Neural cell (in vitro differentiated cells): ENCODE measurements around the gene SLC15A2. TPM values are rescaled to one million over a fixed set of nuclear protein-coding genes. Genes with fewer than 3 reads are reported as not detected.

Experiments used
- H2AFZ ChIP-seq: fragments of 200-600, 300-800 bp; sonication (generic), shearing (Covaris generic); 2 replicates; pipeline ENCODE4 v1.6.0; 2014; ENCODE audit warnings: low read depth, mild to moderate bottlenecking, antibody characterized with exemption, low read length, moderate library complexity
- H3F3A ChIP-seq: fragments of 200-600 bp; shearing (Covaris generic); 2 replicates; pipeline ENCODE4 v1.6.1; 2016; ENCODE audit warnings: mild to moderate bottlenecking, moderate library complexity, mixed read lengths, antibody characterized with exemption, low read length; ENCODE audit not compliant: insufficient read depth, poor library complexity, severe bottlenecking
- H3K27ac ChIP-seq: fragments of 200-600, 300-800 bp; sonication (generic), shearing (Covaris generic); 2 replicates; pipeline ENCODE4 v1.5.1; 2014; ENCODE audit warnings: mild to moderate bottlenecking, low read length, moderate library complexity
- H3K27me3 ChIP-seq: fragments of 300-800, 200-600 bp; sonication (generic), shearing (Covaris generic); 2 replicates; pipeline ENCODE4 v1.6.0; 2014; ENCODE audit warnings: mild to moderate bottlenecking, low read depth, low read length, moderate library complexity; ENCODE audit not compliant: insufficient read depth
- H3K36me3 ChIP-seq: fragments of 300-800, 200-600 bp; sonication (generic), shearing (Covaris generic); 2 replicates; pipeline ENCODE4 v1.5.1; 2014; ENCODE audit warnings: mild to moderate bottlenecking, antibody characterized with exemption, low read length, moderate library complexity; ENCODE audit not compliant: insufficient read depth
- H3K4me2 ChIP-seq: fragments of 300-800, 200-600 bp; sonication (generic), shearing (Covaris generic); 2 replicates; pipeline ENCODE4 v1.6.0; 2014; ENCODE audit warnings: mild to moderate bottlenecking, low read length
- H3K4me3 ChIP-seq: fragments of 300-800, 200-600 bp; sonication (generic), shearing (Covaris generic); 2 replicates; pipeline ENCODE4 v1.5.1; 2014; ENCODE audit warnings: mild to moderate bottlenecking, low read length, moderate library complexity
- H3K79me2 ChIP-seq: fragments of 200-600 bp; shearing (Covaris generic); replicated peaks from 2 replicates; pipeline ENCODE4 v1.6.0; 2014; ENCODE audit warnings: mild to moderate bottlenecking, low read length, moderate library complexity; ENCODE audit not compliant: insufficient read depth
- H3K9ac ChIP-seq: fragments of 300-800, 200-600 bp; sonication (generic), shearing (Covaris generic); 2 replicates; pipeline ENCODE4 v1.6.1; 2016; ENCODE audit warnings: mild to moderate bottlenecking, low read length, mixed read lengths
- H3K9me2 ChIP-seq: fragments of 200-600 bp; shearing (Covaris generic); 2 replicates; pipeline ENCODE4 v1.6.1; 2016; ENCODE audit warnings: mild to moderate bottlenecking, low read length, mixed read lengths; ENCODE audit not compliant: insufficient read depth
- H3K9me3 ChIP-seq: fragments of 200-600, 300-800 bp; sonication (generic), shearing (Covaris generic); 2 replicates; pipeline ENCODE4 v1.6.1; 2016; ENCODE audit warnings: mild to moderate bottlenecking, mixed run types, low read length, moderate library complexity, mixed read lengths
- H4K20me1 ChIP-seq: fragments of 200-600 bp; shearing (Covaris generic); 2 replicates; pipeline ENCODE4 v1.6.1; 2016; ENCODE audit warnings: mild to moderate bottlenecking, mixed run types; ENCODE audit not compliant: insufficient read depth
- CTCF ChIP-seq: fragments of 450-650 bp; IDR thresholded peaks from 2 replicates; pipeline ENCODE4 v1.5.1; 2014; ENCODE audit warnings: antibody characterized with exemption, mild to moderate bottlenecking, moderate library complexity; ENCODE audit not compliant: poor library complexity, severe bottlenecking
- EP300 ChIP-seq: fragments of 450-650 bp; conservative IDR thresholded peaks from 2 replicates; pipeline ENCODE4 v1.6.1; 2014; ENCODE audit warnings: antibody characterized with exemption, mild to moderate bottlenecking, moderate library complexity; ENCODE audit not compliant: poor library complexity, severe bottlenecking
- EZH2 ChIP-seq: fragments of 200-600, 300-800 bp; shearing (Covaris generic), sonication (generic); IDR thresholded peaks from 2 replicates; pipeline ENCODE4 v1.6.1; 2014; ENCODE audit warnings: antibody characterized with exemption, low read length, borderline replicate concordance, mild to moderate bottlenecking; ENCODE audit not compliant: insufficient read depth, poor library complexity, severe bottlenecking
- MXI1 ChIP-seq: fragments of 450-650 bp; conservative IDR thresholded peaks from 2 replicates; pipeline ENCODE4 v1.6.1; 2014; ENCODE audit warnings: antibody characterized with exemption, mild to moderate bottlenecking; ENCODE audit not compliant: poor library complexity, severe bottlenecking
- POLR2AphosphoS5 ChIP-seq: IDR thresholded peaks from 2 replicates; pipeline ENCODE4 v1.6.1; 2012
- RAD21 ChIP-seq: fragments of 450-650 bp; conservative IDR thresholded peaks from 2 replicates; pipeline ENCODE4 v1.6.1; 2014; ENCODE audit warnings: antibody characterized with exemption, mild to moderate bottlenecking, moderate library complexity
- SMC3 ChIP-seq: fragments of 450-650 bp; conservative IDR thresholded peaks from 2 replicates; pipeline ENCODE4 v1.6.1; 2014; ENCODE audit warnings: antibody characterized with exemption, mild to moderate bottlenecking, moderate library complexity; ENCODE audit not compliant: poor library complexity
- TAF1 ChIP-seq: IDR thresholded peaks from 2 replicates; pipeline ENCODE4 v1.6.1; 2012; ENCODE audit warnings: low read depth
- polyA plus RNA-seq: library from polyadenylated mRNA; depleted of rRNA; stranded (reverse); fragments of >200 nt; gene quantifications from 2 replicates; pipeline ENCODE4 v1.2.3, GENCODE V29; 2014
- TF ChIP-seq, protein P1 (sequence below): IDR thresholded peaks from 2 replicates; pipeline ENCODE4 v1.6.1; 2012; ENCODE audit warnings: borderline replicate concordance

SLC15A2 gene
- polyA plus RNA-seq, 1 donor from 2014 or later: 1.6 TPM

- Histone ChIP-seq H3K79me2 (no peaks in the 10 kb centered on the region), H3K36me3 (no peaks in the 10 kb centered on the region), H2AFZ (no peak overlapping the region), H4K20me1 (no peaks in the 10 kb centered on the region), H3K4me2 (no peak overlapping the region), H3F3A (no peaks in the 10 kb centered on the region), H3K27ac (no peak overlapping the region), H3K9ac (no peak overlapping the region), H3K4me3 (no peak overlapping the region), H3K27me3 (no peaks in the 10 kb centered on the region), H3K9me2 (no peaks in the 10 kb centered on the region), H3K9me3 (no peaks in the 10 kb centered on the region)
- TF ChIP-seq RAD21: no peak
- TF ChIP-seq SMC3: no peak
- no peak for TF ChIP-seq CTCF
- TF ChIP-seq MXI1: no peak
- TF ChIP-seq, protein P1, sequence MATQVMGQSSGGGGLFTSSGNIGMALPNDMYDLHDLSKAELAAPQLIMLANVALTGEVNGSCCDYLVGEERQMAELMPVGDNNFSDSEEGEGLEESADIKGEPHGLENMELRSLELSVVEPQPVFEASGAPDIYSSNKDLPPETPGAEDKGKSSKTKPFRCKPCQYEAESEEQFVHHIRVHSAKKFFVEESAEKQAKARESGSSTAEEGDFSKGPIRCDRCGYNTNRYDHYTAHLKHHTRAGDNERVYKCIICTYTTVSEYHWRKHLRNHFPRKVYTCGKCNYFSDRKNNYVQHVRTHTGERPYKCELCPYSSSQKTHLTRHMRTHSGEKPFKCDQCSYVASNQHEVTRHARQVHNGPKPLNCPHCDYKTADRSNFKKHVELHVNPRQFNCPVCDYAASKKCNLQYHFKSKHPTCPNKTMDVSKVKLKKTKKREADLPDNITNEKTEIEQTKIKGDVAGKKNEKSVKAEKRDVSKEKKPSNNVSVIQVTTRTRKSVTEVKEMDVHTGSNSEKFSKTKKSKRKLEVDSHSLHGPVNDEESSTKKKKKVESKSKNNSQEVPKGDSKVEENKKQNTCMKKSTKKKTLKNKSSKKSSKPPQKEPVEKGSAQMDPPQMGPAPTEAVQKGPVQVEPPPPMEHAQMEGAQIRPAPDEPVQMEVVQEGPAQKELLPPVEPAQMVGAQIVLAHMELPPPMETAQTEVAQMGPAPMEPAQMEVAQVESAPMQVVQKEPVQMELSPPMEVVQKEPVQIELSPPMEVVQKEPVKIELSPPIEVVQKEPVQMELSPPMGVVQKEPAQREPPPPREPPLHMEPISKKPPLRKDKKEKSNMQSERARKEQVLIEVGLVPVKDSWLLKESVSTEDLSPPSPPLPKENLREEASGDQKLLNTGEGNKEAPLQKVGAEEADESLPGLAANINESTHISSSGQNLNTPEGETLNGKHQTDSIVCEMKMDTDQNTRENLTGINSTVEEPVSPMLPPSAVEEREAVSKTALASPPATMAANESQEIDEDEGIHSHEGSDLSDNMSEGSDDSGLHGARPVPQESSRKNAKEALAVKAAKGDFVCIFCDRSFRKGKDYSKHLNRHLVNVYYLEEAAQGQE: no peak
- no peak for TF ChIP-seq TAF1
- no peak for TF ChIP-seq POLR2AphosphoS5
- TF ChIP-seq EP300: no peak
- no peak for TF ChIP-seq EZH2
These were observed 63.6 kb downstream of the SLC15A2 start for GRCh38 chr3:121957674-121958415.

DNA sequence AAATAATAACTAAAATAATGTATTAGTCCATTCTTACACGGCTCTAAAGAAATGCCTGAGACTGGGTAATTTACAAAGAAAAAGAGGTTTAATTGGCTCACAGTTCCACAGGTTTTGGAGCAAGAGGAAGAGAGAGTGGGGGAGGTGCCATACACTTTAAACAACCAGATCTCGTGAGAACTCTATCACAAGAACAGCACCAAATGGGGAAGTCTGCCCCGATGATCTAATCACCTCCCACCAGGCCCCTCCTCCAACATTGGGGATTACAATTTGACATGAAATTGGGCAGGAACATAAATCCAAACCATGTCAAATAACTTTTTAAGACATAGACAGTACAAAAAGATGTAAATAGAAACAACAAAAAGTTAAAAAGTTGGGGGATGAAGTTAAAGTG lies 64.6 kb downstream of the SLC15A2 start:
- Histone ChIP-seq H2AFZ (no peak overlapping the region), H4K20me1 (no peaks in the 10 kb centered on the region), H3F3A (no peaks in the 10 kb centered on the region), H3K9me2 (no peaks in the 10 kb centered on the region), H3K27ac (no peak overlapping the region), H3K4me2 (no peak overlapping the region), H3K27me3 (no peaks in the 10 kb centered on the region), H3K9me3 (no peaks in the 10 kb centered on the region), H3K9ac (no peak overlapping the region), H3K79me2 (no peaks in the 10 kb centered on the region), H3K4me3 (no peak overlapping the region), H3K36me3 (no peaks in the 10 kb centered on the region)
- TF ChIP-seq MXI1 (no peak), EP300 (no peak), POLR2AphosphoS5 (no peak), RAD21 (no peak), TAF1 (no peak), SMC3 (no peak)
- TF ChIP-seq, protein P1: no peak
